Measurements from ENCODE around the gene CDH4. TPM values are rescaled to one million over a fixed set of nuclear protein-coding genes. Genes with fewer than 3 reads are reported as not detected.

The CDH4 gene
- total and polyA plus RNA-seq, 8 donors, result under 0.01 to 2.2 (median 0.11) TPM; not detected in 2

GRCh38 chr20:61316346-61316745, 64.3 kb downstream of the CDH4 start:
- WGBS, 5 donors, result 72 to 79% (median 78%) methylated on average over 10 of the region's 10 CpGs
- DNase-seq, result no peak
- Histone ChIP-seq H3K4me1 (no peaks in the 10 kb centered on the region), H3K4me3 (no peak overlapping the region), H3K9me3 (no peaks in the 10 kb centered on the region), H3K27me3 (peaks cover 0 to 59% (median 0%) of the 10 kb centered on the region in 3 donors), H3K27ac (no peak overlapping the region), H3K36me3 (no peaks in the 10 kb centered on the region)
- intact Hi-C loops (cut with DNase I; ENCODE audit: low total_unique reads), result no loop called here
- TF ChIP-seq POLR2A (IDR thresholded peaks at IDR 0.05), result no peak

- no peaks in the 10 kb centered on the region for H3K9me3 ChIP-seq
- no peak overlapping the region for H3K4me3 ChIP-seq
- no peak overlapping the region for H3K27ac ChIP-seq
- peaks cover 0 to 56% (median 0%) of the 10 kb centered on the region in 3 donors for H3K27me3 ChIP-seq
- intact Hi-C loops (cut with DNase I; ENCODE audit: low total_unique reads), result no loop called here
- no peak for DNase-seq
- TF ChIP-seq POLR2A (IDR thresholded peaks at IDR 0.05) (no peak), POLR2AphosphoS5 (IDR thresholded peaks at IDR 0.05) (no peak), CTCF (IDR thresholded peaks at IDR 0.05) (no peak), EP300 (IDR thresholded peaks at IDR 0.05) (no peak)
- WGBS, 5 donors, result 41 to 52% (median 46%) methylated on average over 12 of the region's 12 CpGs
- no peaks in the 10 kb centered on the region for H3K4me1 ChIP-seq
- no peaks in the 10 kb centered on the region for H3K36me3 ChIP-seq
Measured at GRCh38 chr20:61317966-61318530, 66.0 kb downstream of the CDH4 start.

GRCh38 chr20:61320691-61321425, 68.8 kb downstream of the CDH4 start:
- intact Hi-C loops (cut with DNase I; ENCODE audit: low total_unique reads), result no loop called here

GRCh38 chr20:61321481-61321880, 69.4 kb downstream of the CDH4 start:
- 82 to 92% (median 88%) methylated on average over 13 of the region's 13 CpGs for WGBS, 5 donors
- Histone ChIP-seq H3K4me3 (no peak overlapping the region), H3K9me3 (no peaks in the 10 kb centered on the region), H3K27ac (no peak overlapping the region), H3K4me1 (no peaks in the 10 kb centered on the region), H3K36me3 (no peaks in the 10 kb centered on the region), H3K27me3 (peaks cover 0 to 38% (median 0%) of the 10 kb centered on the region in 3 donors)
- no peak for DNase-seq
- intact Hi-C loops (cut with DNase I; ENCODE audit: low total_unique reads), result no loop called here
- TF ChIP-seq POLR2A (IDR thresholded peaks at IDR 0.05) (no peak), POLR2AphosphoS5 (IDR thresholded peaks at IDR 0.05) (no peak), CTCF (IDR thresholded peaks at IDR 0.05) (no peak), EP300 (IDR thresholded peaks at IDR 0.05) (no peak)

More at GRCh38 chr20:61320691-61321425, 68.8 kb downstream of the CDH4 start:
- H3K4me3 ChIP-seq, result no peak overlapping the region
- WGBS, 5 donors, result 61 to 65% (median 64%) methylated on average over 20 to 21 of the region's 21 CpGs
- no peaks in the 10 kb centered on the region for H3K9me3 ChIP-seq
- H3K27ac ChIP-seq, result no peak overlapping the region
- no peaks in the 10 kb centered on the region for H3K36me3 ChIP-seq
- H3K27me3 ChIP-seq, result peaks cover 0 to 43% (median 0%) of the 10 kb centered on the region in 3 donors
- DNase-seq, result no peak
- TF ChIP-seq POLR2AphosphoS5 (IDR thresholded peaks at IDR 0.05) (no peak), CTCF (IDR thresholded peaks at IDR 0.05) (no peak), EP300 (IDR thresholded peaks at IDR 0.05) (no peak), POLR2A (IDR thresholded peaks at IDR 0.05) (no peak)
- no peaks in the 10 kb centered on the region for H3K4me1 ChIP-seq
